Subcutaneous preadipocyte (primary cell): Measurements from ENCODE around the gene NSMF. TPM values are rescaled to one million over a fixed set of nuclear protein-coding genes. Genes with fewer than 3 reads are reported as not detected.

ENCODE experiments used
- total RNA-seq: library from RNA; depleted of rRNA; stranded (reverse); fragments of >200 nt; gene quantifications from 2 replicates; pipeline ENCODE4 v1.2.3, GENCODE V29; 2012

The NSMF gene, protein sequence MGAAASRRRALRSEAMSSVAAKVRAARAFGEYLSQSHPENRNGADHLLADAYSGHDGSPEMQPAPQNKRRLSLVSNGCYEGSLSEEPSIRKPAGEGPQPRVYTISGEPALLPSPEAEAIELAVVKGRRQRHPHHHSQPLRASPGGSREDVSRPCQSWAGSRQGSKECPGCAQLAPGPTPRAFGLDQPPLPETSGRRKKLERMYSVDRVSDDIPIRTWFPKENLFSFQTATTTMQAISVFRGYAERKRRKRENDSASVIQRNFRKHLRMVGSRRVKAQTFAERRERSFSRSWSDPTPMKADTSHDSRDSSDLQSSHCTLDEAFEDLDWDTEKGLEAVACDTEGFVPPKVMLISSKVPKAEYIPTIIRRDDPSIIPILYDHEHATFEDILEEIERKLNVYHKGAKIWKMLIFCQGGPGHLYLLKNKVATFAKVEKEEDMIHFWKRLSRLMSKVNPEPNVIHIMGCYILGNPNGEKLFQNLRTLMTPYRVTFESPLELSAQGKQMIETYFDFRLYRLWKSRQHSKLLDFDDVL
- total RNA-seq: 31.2 and 34.6 TPM in 2 replicates

DNA sequence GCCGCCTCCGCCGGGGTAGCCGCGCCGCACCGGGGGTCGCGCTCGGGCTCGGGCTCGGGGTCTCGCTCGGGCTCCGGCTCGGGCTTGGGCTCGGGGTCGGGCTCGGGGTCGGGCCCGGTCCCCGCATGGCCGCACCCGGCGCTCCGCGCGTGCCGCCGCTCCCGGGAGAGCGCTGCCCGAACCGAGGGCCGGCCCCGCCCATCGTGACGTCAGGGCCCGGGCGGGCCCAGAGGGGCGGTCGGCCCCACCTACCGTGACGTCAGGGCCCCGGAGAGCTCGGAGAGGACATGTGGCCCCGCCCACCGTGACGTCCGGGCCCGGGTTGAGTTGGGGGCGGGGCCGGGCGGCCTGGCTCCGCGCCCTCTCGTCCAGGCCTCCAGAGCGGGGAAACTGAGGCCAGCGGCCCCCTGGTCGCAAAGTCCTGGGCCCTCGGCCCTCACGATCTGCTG lies at the start of gene NSMF:
TSS of gene NSMF (minus strand) at position 183 of the 449 bp plus-strand sequence. CDS start 232 bp downstream, outside the sequence.

DNA sequence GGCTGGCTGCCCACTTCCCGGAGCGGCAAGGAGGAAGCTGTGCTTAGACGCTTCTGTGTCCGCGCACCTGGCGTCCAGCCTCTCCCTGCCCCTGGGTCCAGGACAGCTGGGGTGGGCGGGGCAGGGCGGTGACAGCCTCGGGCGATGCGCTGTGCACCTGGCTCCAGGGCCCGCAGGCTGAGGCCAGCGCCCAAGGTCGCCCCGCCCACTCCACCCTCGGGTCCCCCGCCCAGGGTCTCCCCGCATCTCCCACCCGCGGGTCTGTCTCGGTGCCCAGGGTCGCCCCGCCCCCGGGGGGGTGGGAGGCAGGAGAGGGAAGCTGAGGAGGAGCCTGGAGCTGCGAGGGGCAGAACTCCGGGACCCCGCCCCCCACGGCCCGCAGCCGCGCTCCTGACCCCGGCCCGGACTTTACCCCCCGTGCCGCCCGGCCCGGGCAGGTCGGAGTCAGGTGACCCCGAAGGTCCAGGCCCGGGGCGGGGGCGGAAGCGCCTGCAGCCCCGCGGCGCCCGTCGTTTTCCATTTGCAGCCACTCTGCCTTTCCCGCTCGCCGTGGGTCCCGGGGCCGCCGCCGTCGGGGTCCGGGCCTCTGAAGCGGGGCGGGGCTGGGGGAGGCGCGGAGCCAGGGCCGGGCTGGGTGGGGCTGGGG lies 17.7 kb downstream of the NSMF start, which contains the start of gene ENTPD8:
TSS of gene ENTPD8 (minus strand) at position 69 of the 646 bp plus-strand sequence. CDS start 3,072 bp downstream, outside the sequence.

DNA sequence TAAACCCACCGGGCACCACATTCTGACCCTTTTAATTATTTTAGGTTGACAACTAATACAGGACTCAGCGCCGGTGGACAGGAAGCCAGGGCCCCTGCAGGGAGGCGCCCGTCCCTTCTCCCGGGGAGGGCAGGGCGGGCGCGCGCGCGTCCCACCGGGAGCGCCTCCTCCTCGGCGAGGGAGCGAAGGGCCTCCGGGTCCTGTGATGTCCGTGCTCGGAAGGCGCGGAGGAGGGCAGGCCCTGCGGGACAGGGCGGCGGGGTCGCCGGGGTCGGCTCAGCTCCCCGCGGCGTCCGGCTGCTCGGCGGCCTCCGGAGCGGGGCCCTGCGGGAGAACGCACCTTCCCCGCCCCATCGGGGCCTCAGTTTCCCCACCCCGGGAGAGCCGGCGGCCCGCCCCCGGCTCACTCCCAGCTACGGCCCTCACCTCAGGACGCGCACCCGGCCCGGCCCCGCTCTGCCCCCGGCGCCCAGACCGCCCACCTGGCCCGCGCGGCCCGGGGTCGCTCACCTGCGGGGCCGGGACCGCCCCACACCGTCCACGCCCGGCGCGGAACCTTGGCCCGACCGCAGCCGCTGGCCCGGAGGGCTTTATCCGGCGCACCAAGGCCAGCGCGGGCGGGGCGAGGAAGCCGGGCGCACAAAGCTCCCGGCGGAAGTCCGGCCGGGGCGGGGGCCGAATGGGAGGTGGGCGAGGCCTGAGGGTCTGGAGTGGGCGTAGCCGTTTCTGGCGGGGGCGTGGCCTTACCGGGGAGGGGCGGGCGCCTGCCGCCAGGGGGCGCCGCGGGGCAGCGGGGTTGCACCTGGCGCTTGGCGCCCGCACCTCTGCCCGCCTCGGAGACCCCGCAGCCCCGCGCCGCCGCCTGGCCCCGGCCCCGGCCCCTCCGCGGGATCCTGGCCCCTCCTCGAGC lies 36.3 kb downstream of the NSMF start, which contains the start of the genes EXD3 and NOXA1:
TSS of gene EXD3 (minus strand) at position 559 of the 910 bp plus-strand sequence. CDS start 27,805 bp downstream, outside the sequence.
TSS of gene NOXA1 (plus strand) at position 790 of the 910 bp plus-strand sequence. CDS start 137 bp downstream, outside the sequence.

Other genes starting within 250 kb of the NSMF start
- not detected in 2 replicates for gene RNF208, start 237.1 kb downstream of the NSMF start, total RNA-seq
- 0.37 and 0.39 TPM in 2 replicates for gene CYSRT1, start 234.2 kb downstream of the NSMF start, total RNA-seq
- not detected in 2 replicates for gene RNF224, start 231.8 kb downstream of the NSMF start, total RNA-seq
- not detected in 2 replicates for gene SLC34A3, start 228.4 kb downstream of the NSMF start, total RNA-seq
- gene TUBB4B, start 218.0 kb downstream of the NSMF start, total RNA-seq: 230 and 358 TPM in 2 replicates
- not detected in 2 replicates for gene STPG3, start 208.0 kb downstream of the NSMF start, total RNA-seq
- 50.7 and 70.4 TPM in 2 replicates for gene NELFB, start 204.0 kb downstream of the NSMF start, total RNA-seq
- gene TOR4A, start 181.6 kb downstream of the NSMF start, total RNA-seq: 4.0 and 16.0 TPM in 2 replicates
- 0.20 TPM in 1 of 2 replicates, not detected in the other for gene NRARP, start 157.1 kb downstream of the NSMF start, total RNA-seq
- gene EXD3, start 36.2 kb downstream of the NSMF start, total RNA-seq: 4.0 and 4.3 TPM in 2 replicates
- 0.20 and 0.37 TPM in 2 replicates for gene NOXA1, start 35.9 kb downstream of the NSMF start, total RNA-seq
- not detected in 2 replicates for gene ENTPD8, start 18.0 kb downstream of the NSMF start, total RNA-seq
- gene PNPLA7, start 91.1 kb upstream of the NSMF start, total RNA-seq: 0.98 and 1.1 TPM in 2 replicates
- 36.2 and 50.0 TPM in 2 replicates for gene MRPL41, start 92.5 kb upstream of the NSMF start, total RNA-seq
- 14.7 and 21.9 TPM in 2 replicates for gene DPH7, start 119.6 kb upstream of the NSMF start, total RNA-seq
- 14.7 and 29.1 TPM in 2 replicates for gene ZMYND19, start 131.2 kb upstream of the NSMF start, total RNA-seq
- gene ARRDC1, start 146.4 kb upstream of the NSMF start, total RNA-seq: 21.7 and 25.4 TPM in 2 replicates
- gene EHMT1, start 159.7 kb upstream of the NSMF start, total RNA-seq: 30.1 and 46.7 TPM in 2 replicates